ENCODE measurements around the gene C12orf56. TPM values are rescaled to one million over a fixed set of nuclear protein-coding genes. Genes with fewer than 3 reads are reported as not detected.
A peak's percentile ranks its signal among the peaks of the same experiment; 100 is the strongest.

C12orf56 gene
- total RNA-seq, 1 donor from 2014 or later = 1.1 TPM

DNA sequence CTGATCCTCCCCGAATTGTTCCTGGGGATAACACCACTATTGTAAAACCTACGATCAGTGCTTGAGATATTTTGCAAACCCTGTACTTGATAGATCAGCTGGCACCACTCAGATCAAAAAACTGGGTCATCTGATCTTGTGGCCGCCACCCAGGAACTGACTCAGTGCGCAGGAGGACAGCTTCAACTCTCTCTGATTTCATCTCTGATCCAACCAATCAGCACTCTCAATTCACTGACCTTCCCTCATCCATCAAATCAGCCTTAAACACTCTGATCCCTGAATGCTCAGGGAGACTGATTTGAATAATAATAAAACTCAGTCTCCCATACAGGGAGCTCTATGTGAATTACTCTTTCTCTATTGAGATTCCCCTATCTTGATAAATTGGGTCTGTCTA, 9.5 kb upstream of the C12orf56 start:
- Histone ChIP-seq H3K4me3 (ENCODE audit: low read depth, low read length) (no peak overlapping the region), H3K27me3 (ENCODE audit: control insufficient read depth, insufficient read depth, low read length) (no peaks in the 10 kb centered on the region), H3K36me3 (ENCODE audit: control insufficient read depth, insufficient read depth, low read length) (no peaks in the 10 kb centered on the region)
- TF ChIP-seq, protein P1, sequence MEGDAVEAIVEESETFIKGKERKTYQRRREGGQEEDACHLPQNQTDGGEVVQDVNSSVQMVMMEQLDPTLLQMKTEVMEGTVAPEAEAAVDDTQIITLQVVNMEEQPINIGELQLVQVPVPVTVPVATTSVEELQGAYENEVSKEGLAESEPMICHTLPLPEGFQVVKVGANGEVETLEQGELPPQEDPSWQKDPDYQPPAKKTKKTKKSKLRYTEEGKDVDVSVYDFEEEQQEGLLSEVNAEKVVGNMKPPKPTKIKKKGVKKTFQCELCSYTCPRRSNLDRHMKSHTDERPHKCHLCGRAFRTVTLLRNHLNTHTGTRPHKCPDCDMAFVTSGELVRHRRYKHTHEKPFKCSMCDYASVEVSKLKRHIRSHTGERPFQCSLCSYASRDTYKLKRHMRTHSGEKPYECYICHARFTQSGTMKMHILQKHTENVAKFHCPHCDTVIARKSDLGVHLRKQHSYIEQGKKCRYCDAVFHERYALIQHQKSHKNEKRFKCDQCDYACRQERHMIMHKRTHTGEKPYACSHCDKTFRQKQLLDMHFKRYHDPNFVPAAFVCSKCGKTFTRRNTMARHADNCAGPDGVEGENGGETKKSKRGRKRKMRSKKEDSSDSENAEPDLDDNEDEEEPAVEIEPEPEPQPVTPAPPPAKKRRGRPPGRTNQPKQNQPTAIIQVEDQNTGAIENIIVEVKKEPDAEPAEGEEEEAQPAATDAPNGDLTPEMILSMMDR (IDR thresholded peaks at IDR 0.05; ENCODE audit: insufficient read depth, low read length, severe bottlenecking) = no peak
- FAIRE-seq = peak; percentile 70
- peak; percentile 63 for DNase-seq (ENCODE audit: low read depth)

DNA sequence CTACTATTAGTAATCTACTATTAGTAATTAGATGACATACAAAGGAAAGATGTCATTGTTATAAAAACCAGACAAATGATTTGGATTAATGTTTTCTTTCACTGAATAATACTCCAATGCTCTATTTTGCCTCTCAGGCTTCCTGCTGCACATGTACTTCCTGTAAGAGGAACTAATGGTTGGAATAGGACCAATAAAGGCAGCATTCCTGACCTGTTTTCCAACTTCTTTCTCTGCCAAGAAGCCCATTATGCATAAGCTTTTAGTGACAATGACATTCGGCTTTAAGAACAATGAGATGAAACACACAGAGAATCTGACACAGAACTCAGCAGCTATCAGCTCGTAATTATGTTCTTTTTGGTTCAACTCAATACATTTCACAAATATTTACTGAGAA, 5.2 kb upstream of the C12orf56 start:
- Histone ChIP-seq H3K4me3 (ENCODE audit: low read depth, low read length) (no peak overlapping the region), H3K27me3 (ENCODE audit: control insufficient read depth, insufficient read depth, low read length) (no peaks in the 10 kb centered on the region), H3K36me3 (ENCODE audit: control insufficient read depth, insufficient read depth, low read length) (no peaks in the 10 kb centered on the region)
- no peak for FAIRE-seq
- DNase-seq (ENCODE audit: low read depth) = no peak
- TF ChIP-seq, protein P1 (IDR thresholded peaks at IDR 0.05; ENCODE audit: insufficient read depth, low read length, severe bottlenecking) = no peak

DNA sequence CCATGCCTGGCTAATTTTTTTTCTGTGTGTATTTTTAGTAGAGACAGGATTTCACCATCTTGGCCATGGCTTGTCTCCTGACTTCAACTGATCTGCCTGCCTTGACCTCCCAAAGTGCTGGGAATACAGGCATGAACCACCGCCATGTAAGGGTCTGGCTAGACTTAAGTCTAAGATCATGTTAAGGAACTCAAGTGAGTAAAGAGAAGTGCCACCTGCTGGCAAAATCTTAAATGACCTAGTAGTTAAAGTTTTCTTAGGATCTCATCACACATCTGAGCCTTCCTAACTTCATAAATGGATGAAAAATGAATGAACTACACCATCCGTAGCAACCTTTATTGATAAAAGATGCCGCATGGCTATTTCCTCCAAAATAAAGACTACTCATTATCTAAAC, 1.7 kb upstream of the C12orf56 start:
- TF ChIP-seq, protein P1 (IDR thresholded peaks at IDR 0.05; ENCODE audit: insufficient read depth, low read length, severe bottlenecking) = peak; percentile 34
- no peaks in the 10 kb centered on the region for H3K27me3 ChIP-seq (ENCODE audit: control insufficient read depth, insufficient read depth, low read length)
- H3K36me3 ChIP-seq (ENCODE audit: control insufficient read depth, insufficient read depth, low read length) = no peaks in the 10 kb centered on the region
- H3K4me3 ChIP-seq (ENCODE audit: low read depth, low read length) = no peak overlapping the region
- FAIRE-seq (peak; percentile 47), DNase-seq (ENCODE audit: low read depth) (peak; percentile 56)

DNA sequence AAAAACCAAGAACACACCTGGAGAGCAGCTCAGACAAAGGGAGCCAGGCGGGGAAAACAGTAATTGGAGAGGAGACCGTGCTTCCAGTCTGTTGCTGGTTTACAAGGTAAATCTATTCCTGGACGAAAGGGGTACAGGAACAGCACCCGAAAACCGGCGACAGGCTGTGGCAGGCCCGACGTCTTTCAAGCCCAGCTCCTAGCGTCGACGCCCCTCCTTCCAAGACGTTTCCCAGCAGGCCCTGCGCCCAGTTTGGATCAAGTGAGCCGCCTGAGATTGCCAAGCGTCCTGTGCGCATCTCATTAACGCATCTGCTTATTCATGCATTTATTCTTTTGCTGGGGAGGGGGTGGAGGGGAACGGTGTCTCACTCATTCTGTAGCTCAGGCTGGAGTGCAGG, 1.4 kb downstream of the C12orf56 start:
- H3K4me3 ChIP-seq (ENCODE audit: low read depth, low read length) = peak overlapping the region; percentile 3
- no peaks in the 10 kb centered on the region for H3K36me3 ChIP-seq (ENCODE audit: control insufficient read depth, insufficient read depth, low read length)
- TF ChIP-seq, protein P1 (IDR thresholded peaks at IDR 0.05; ENCODE audit: insufficient read depth, low read length, severe bottlenecking) = no peak
- H3K27me3 ChIP-seq (ENCODE audit: control insufficient read depth, insufficient read depth, low read length) = no peaks in the 10 kb centered on the region
- no peak for DNase-seq (ENCODE audit: low read depth)
- FAIRE-seq = no peak

DNA sequence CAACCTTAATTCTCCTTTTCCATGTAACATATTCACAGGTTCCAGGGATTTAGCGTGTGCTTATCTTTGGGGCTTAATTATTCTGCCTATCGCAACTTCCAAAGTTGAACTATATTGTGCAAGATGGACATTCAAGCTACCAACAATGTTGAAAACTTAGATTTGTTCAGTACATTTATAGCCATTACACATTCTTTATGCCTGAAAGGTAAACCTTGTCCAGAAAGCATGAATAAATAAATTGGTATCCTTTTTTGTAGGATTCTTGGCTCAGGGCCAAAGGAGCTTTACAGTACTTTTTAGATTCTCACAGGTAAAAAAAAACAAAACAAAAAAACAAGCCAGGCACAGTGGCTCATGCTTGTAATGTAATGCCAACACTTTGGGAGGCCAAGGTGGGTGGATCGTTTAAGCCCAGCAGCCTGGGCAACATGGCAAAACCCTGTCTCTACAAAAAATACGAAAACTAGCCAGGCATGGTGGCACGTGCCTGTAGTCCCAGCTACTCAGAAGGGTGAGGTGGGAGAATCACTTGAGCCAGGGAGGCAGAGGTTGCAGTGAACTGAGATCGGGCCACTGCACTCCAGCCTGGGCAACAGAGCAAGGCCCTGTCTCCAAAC, 3.3 kb downstream of the C12orf56 start:
- no peaks in the 10 kb centered on the region for H3K27me3 ChIP-seq (ENCODE audit: control insufficient read depth, insufficient read depth, low read length)
- no peaks in the 10 kb centered on the region for H3K36me3 ChIP-seq (ENCODE audit: control insufficient read depth, insufficient read depth, low read length)
- TF ChIP-seq, protein P1 (IDR thresholded peaks at IDR 0.05; ENCODE audit: insufficient read depth, low read length, severe bottlenecking) = no peak
- H3K4me3 ChIP-seq (ENCODE audit: low read depth, low read length) = no peak overlapping the region
- no peak for FAIRE-seq
- DNase-seq (ENCODE audit: low read depth) = peak; percentile 73

DNA sequence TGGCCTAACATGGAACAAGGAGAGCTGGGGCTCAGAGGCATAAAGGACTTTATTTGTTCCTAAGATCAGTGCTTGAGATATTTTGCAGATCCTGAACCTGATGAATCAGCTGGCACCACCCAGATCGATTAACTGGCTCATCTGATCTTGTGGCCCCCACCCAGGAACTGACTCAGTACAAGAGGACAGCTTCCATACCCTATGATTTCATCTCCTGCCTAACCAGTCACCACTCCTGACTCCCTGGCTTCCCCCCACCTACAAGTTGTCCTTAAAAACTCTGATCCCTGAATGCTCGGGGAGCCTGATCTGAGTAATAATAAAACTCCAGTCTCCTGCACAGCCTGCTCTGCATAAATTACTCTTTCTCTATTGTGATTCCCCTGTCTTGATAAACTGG, 5.1 kb downstream of the C12orf56 start:
- Histone ChIP-seq H3K4me3 (ENCODE audit: low read depth, low read length) (no peak overlapping the region), H3K36me3 (ENCODE audit: control insufficient read depth, insufficient read depth, low read length) (no peaks in the 10 kb centered on the region), H3K27me3 (ENCODE audit: control insufficient read depth, insufficient read depth, low read length) (no peaks in the 10 kb centered on the region)
- DNase-seq (ENCODE audit: low read depth) = peak; percentile 89
- TF ChIP-seq, protein P1 (IDR thresholded peaks at IDR 0.05; ENCODE audit: insufficient read depth, low read length, severe bottlenecking) = no peak
- FAIRE-seq = no peak

Data from bronchial epithelial cell (primary cell).